ENCODE results near the gene MTA2. TPM values are rescaled to one million over a fixed set of nuclear protein-coding genes. Genes with fewer than 3 reads are reported as not detected.
"Not testable (repeated sequence)": the region's sequence is repeated elsewhere in the genome, so short reads cannot be mapped to it uniquely, and the experiment has no call there.

MTA2 gene
- 100 to 1,000 TPM in 2 of 4 donors, 10 to 100 TPM in 2; 77.1 to 172 (median 89.6) TPM for total RNA-seq

DNA sequence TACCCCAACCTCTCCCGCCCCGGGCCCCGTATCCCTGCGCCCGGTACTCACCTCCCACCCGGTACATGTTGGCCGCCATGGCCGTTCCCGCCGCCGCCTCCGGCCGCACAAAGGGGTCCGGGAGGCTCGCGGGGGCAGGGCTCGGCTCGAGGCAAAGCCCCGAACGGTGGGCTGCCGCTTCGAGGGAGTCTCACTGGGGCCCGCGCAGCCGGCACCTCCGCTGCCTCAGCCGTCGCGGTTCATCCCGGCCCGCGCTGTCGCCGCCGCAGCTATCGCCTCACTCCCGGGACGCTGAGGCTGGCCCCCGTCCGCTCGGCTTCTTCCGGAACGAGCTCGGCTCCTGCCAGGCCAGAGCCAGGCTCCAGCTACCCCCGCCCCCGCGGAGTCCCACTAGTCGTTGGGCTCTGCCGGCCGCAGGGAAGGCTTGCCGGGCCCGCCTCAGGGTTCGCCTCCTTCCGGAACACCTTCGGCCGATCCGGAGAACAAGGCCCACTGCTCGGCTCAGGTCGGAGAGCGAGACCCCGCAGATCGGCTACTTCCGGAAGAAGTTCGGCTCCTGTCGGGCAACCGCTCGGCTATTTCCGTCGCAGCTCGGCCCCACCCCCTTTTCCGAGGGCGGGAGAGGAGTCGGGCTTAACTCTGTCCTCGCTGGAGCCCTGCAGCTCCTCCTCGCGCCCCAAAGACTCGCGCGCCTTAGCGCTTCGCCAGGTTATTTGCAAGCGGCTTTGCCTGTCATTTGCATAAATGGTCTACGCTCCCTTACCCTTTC is at the start of gene MTA2:
MTA2 (minus strand) TSS at position 494 of the 769 bp plus-strand sequence; CDS start at position 79, 415 bp downstream.
- ATAC-seq (ENCODE audit: low FRiP score) (peak; percentile 85), DNase-seq (ENCODE audit: low spot score) (peak; percentile 92)
- TF ChIP-seq, protein P1, sequence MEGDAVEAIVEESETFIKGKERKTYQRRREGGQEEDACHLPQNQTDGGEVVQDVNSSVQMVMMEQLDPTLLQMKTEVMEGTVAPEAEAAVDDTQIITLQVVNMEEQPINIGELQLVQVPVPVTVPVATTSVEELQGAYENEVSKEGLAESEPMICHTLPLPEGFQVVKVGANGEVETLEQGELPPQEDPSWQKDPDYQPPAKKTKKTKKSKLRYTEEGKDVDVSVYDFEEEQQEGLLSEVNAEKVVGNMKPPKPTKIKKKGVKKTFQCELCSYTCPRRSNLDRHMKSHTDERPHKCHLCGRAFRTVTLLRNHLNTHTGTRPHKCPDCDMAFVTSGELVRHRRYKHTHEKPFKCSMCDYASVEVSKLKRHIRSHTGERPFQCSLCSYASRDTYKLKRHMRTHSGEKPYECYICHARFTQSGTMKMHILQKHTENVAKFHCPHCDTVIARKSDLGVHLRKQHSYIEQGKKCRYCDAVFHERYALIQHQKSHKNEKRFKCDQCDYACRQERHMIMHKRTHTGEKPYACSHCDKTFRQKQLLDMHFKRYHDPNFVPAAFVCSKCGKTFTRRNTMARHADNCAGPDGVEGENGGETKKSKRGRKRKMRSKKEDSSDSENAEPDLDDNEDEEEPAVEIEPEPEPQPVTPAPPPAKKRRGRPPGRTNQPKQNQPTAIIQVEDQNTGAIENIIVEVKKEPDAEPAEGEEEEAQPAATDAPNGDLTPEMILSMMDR (IDR thresholded peaks at IDR 0.05), result no peak

DNA sequence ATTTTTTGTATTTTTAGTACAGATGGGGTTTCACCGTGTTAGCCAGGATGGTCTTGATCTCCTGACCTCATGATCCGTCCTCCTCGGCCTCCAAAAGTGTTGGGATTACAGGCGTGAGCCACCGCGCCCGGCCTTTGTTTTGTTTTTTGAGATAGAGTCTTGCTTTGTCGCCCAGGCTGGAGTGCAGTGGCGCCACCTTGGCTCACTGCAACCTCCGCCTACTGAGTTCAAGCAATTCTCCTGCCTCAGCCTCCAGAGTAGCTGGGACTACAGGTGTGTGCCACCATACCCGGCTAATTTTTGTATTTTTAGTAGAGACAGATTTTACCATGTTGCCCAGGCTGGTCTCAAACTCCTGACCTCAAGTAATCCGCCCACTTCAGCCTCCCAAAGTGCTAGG is 48.6 kb upstream of the MTA2 start:
- ATAC-seq (ENCODE audit: low FRiP score); DNase-seq (ENCODE audit: low spot score): not testable (repeated sequence)

DNA sequence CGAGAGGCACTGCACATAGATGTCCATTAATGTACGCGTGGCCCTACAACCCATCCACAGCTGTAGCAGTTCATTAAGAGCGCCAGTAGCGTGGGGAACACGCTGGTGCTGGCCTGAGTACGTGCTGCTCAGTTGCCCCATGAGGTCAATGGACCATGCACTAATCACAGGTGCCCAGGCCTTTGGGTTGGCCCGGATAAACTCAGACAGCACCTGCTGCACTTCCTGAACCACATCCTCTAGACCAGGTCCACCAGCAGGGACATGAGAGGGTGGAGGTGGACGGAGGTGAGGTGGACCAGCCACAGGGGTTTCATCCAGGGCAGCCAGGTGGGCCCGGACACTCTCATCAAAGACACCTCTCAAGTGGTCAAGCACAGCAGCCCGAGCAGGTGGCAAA is 47.8 kb upstream of the MTA2 start:
- no peak for DNase-seq (ENCODE audit: low spot score)
- ATAC-seq (ENCODE audit: low FRiP score), result no peak
- TF ChIP-seq, protein P1 (IDR thresholded peaks at IDR 0.05), result no peak

DNA sequence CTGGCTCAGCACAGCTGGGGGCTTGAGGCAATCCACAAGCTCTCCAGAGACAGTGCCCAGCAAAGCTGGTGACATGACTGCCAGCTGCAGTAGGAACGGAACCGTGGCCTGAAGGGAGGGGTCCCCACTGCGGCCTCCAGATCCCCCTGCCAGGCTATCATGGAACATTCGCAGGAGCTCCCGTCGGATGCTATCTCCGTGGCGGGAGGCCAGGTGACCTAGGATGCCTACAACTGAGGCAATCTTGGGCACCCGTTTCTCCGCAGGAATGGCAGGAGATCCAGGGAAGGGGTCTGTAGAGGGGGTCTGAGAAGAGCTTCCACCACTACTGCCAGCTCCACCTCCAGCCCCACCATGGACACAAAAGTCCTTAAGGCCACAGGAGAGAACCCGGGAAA is 47.3 kb upstream of the MTA2 start:
- DNase-seq (ENCODE audit: low spot score) (no peak), ATAC-seq (ENCODE audit: low FRiP score) (no peak)
- TF ChIP-seq, protein P1 (IDR thresholded peaks at IDR 0.05), result no peak

DNA sequence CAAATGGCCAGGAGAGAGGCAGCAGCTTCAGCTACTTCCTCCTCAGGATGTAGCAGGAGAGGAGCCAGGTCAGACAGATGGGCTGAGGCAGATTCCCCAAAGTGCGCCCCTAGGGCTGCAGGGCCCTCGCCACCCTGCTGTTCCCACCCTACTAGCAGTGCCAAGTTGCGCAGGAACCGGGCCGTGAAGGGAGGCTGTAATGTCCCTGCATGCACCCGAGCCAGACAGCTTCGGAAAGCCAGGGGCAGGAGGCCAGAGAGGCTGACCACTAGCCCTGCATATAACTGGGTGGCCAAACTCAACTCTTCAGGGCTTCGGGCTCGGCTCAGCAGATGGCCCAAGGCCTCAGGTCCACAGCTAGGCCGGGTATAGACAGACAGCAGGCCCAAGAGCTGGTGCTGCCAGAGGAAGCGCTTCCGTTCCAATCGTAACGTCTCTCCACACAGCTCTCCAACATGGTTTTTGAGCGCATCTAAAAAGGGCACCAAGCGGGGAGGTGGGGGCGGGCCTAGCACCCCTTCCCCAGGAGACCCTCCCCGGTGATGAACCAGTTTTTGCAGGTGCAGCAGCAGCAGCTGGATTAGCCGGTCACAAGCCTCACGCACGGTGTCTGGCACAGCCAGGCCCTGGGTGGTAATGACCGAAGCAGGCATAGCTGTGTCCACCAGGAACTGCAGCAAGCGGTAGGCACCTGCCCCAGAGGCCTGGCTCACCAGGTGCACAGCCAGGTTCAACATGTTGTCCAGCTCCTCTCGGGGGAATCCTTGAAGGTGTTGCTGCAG is 46.7 kb upstream of the MTA2 start:
- TF ChIP-seq, protein P1 (IDR thresholded peaks at IDR 0.05), result no peak
- DNase-seq (ENCODE audit: low spot score) (no peak), ATAC-seq (ENCODE audit: low FRiP score) (no peak)

DNA sequence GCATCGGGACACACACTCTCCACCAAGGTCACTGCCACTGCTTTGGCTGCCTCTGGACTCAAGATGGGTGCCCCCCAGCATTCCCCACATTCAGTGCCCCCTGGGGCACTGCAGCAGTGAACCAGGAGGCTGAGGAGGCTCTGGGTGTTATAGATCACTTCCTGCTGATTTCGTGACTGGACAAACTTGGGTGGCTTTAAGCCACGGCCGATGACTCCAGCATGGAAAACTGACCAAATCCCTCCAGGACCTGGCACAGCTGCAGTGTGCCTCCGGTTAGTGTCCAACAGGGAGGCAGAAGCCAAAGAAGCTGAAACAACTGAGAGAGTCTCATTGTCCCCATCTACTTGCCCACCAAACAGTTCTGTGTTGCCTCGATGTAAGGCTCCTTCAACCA is 45.9 kb upstream of the MTA2 start:
- TF ChIP-seq, protein P1 (IDR thresholded peaks at IDR 0.05), result no peak
- DNase-seq (ENCODE audit: low spot score) (no peak), ATAC-seq (ENCODE audit: low FRiP score) (no peak)

DNA sequence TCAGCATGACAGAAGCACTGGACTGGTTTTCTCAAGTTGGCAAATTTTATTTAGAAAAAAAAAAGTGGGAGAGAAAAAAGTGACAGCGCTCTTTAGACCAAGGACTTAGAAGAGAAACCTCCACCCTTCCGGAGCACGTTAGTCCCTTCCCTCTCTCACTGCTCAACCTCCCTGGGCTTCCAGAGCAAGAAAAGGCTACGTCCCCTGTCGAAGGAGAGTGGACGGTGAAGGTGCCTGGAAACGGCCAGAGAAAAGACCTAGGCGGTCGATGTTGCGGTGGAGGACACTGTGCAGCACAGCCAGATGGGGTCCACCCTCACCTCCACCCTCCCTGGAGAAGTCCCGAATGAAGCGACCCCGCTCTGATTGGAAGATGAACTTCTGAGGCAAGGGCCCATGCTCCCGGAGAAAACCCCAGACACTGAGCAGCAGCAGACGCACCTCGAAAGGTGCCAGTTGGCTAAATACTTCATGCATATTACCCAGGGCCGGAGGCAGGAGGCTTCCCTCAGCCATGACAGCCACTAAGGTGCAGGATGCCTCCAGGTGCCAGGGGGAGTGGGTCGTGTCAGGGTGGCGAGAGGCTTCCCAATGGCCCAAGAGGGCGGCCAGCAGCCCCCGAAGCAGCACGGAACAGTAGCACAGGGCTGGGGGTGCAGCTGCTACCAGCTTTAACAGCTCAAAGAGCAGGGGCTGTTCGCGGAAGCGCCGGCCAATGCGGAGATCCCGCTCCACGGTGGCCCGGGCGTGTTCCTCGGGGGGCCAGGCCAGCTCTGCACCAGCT is 45.4 kb upstream of the MTA2 start:
- DNase-seq (ENCODE audit: low spot score) (no peak), ATAC-seq (ENCODE audit: low FRiP score) (no peak)
- TF ChIP-seq, protein P1 (IDR thresholded peaks at IDR 0.05), result no peak
